HUES64 (cell line): ENCODE measurements around the gene SLC7A6.

Source experiments
- H3K27ac ChIP-seq: 2 replicates; pipeline ENCODE4 v1.7.0; 2013; ENCODE audit warnings: low read depth, low read length, inconsistent platforms
- H3K27me3 ChIP-seq: 2 replicates; pipeline ENCODE4 v1.6.1; 2013; ENCODE audit warnings: mild to moderate bottlenecking, low read length; ENCODE audit not compliant: insufficient read depth
- H3K36me3 ChIP-seq: 2 replicates; pipeline ENCODE4 v1.6.1; 2013; ENCODE audit warnings: mild to moderate bottlenecking, low read length; ENCODE audit not compliant: insufficient read depth
- H3K4me1 ChIP-seq: 2 replicates; pipeline ENCODE4 v1.6.1; 2013; ENCODE audit warnings: mild to moderate bottlenecking, low read length, moderate library complexity; ENCODE audit not compliant: insufficient read depth
- H3K4me3 ChIP-seq: 2 replicates; pipeline ENCODE4 v1.5.1; 2013; ENCODE audit warnings: mild to moderate bottlenecking, low read length, moderate library complexity
- H3K9ac ChIP-seq: 2 replicates; pipeline ENCODE4 v1.6.1; 2013; ENCODE audit warnings: mild to moderate bottlenecking, low read depth, low read length
- H3K9me3 ChIP-seq: 2 replicates; pipeline ENCODE4 v1.6.1; 2013; ENCODE audit warnings: low read depth, low read length; ENCODE audit not compliant: insufficient read depth
- WGBS: fragments of 150-250, 120-280 bp; methylation state at CpG from one replicate; pipeline ENCODE4 v1.1.7; 2013; ENCODE audit warnings: missing lambda C conversion rate; 5-methylcytosine and 5-hydroxymethylcytosine counted together

The SLC7A6 gene

GRCh38 chr16:68298312-68298711 is 34.0 kb downstream of the SLC7A6 start:
- Histone ChIP-seq H3K9ac (no peak overlapping the region), H3K9me3 (no peaks in the 10 kb centered on the region), H3K27me3 (no peaks in the 10 kb centered on the region), H3K27ac (no peak overlapping the region), H3K4me1 (no peaks in the 10 kb centered on the region), H3K36me3 (peaks cover 91% of the 10 kb centered on the region), H3K4me3 (no peak overlapping the region)
- 93% methylated on average over 3 of the region's 3 CpGs for WGBS

GRCh38 chr16:68298907-68299561 is 34.7 kb downstream of the SLC7A6 start:
- Histone ChIP-seq H3K27ac (no peak overlapping the region), H3K36me3 (peaks cover 96% of the 10 kb centered on the region), H3K4me3 (no peak overlapping the region), H3K4me1 (no peaks in the 10 kb centered on the region), H3K27me3 (no peaks in the 10 kb centered on the region), H3K9me3 (no peaks in the 10 kb centered on the region), H3K9ac (no peak overlapping the region)
- 88% methylated on average over 5 of the region's 5 CpGs for WGBS

- peaks cover 95% of the 10 kb centered on the region for H3K36me3 ChIP-seq
- H3K9me3 ChIP-seq = no peaks in the 10 kb centered on the region
- H3K27me3 ChIP-seq = no peaks in the 10 kb centered on the region
- no peaks in the 10 kb centered on the region for H3K4me1 ChIP-seq
- H3K9ac ChIP-seq = no peak overlapping the region
- H3K4me3 ChIP-seq = no peak overlapping the region
- 95% methylated on average over 11 of the region's 11 CpGs for WGBS
- no peak overlapping the region for H3K27ac ChIP-seq
Observed at GRCh38 chr16:68299571-68300453, 35.5 kb downstream of the SLC7A6 start.

GRCh38 chr16:68300734-68301459 is 36.6 kb downstream of the SLC7A6 start:
- 89% methylated on average over 7 of the region's 7 CpGs for WGBS
- no peaks in the 10 kb centered on the region for H3K9me3 ChIP-seq
- H3K4me3 ChIP-seq = no peak overlapping the region
- H3K27ac ChIP-seq = no peak overlapping the region
- H3K27me3 ChIP-seq = no peaks in the 10 kb centered on the region
- H3K4me1 ChIP-seq = no peaks in the 10 kb centered on the region
- H3K9ac ChIP-seq = no peak overlapping the region
- peaks cover 96% of the 10 kb centered on the region for H3K36me3 ChIP-seq

- H3K27me3 ChIP-seq = no peaks in the 10 kb centered on the region
- H3K27ac ChIP-seq = no peak overlapping the region
- WGBS = 93% methylated on average over 3 of the region's 3 CpGs
- peaks cover 69% of the 10 kb centered on the region for H3K36me3 ChIP-seq
- H3K9ac ChIP-seq = no peak overlapping the region
- H3K4me1 ChIP-seq = peaks cover 5% of the 10 kb centered on the region
- H3K4me3 ChIP-seq = no peak overlapping the region
- H3K9me3 ChIP-seq = no peaks in the 10 kb centered on the region
Observed at GRCh38 chr16:68306633-68307032, 42.3 kb downstream of the SLC7A6 start.

- H3K4me3 ChIP-seq = peak overlapping the region; percentile 96
- no peaks in the 10 kb centered on the region for H3K27me3 ChIP-seq
- H3K36me3 ChIP-seq = peaks cover 49% of the 10 kb centered on the region
- 67% methylated on average over 6 of the region's 6 CpGs for WGBS
- H3K9ac ChIP-seq = peak overlapping the region; percentile 93
- H3K9me3 ChIP-seq = no peaks in the 10 kb centered on the region
- peaks cover 5% of the 10 kb centered on the region for H3K4me1 ChIP-seq
- no peak overlapping the region for H3K27ac ChIP-seq
Observed at GRCh38 chr16:68309799-68310198, 45.5 kb downstream of the SLC7A6 start.

GRCh38 chr16:68310437-68310773 is 46.1 kb downstream of the SLC7A6 start:
- Histone ChIP-seq H3K9ac (peak overlapping the region; percentile 93), H3K27me3 (no peaks in the 10 kb centered on the region), H3K27ac (peak overlapping the region; percentile 84), H3K9me3 (no peaks in the 10 kb centered on the region), H3K4me3 (peak overlapping the region; percentile 96), H3K4me1 (peaks cover 5% of the 10 kb centered on the region), H3K36me3 (peaks cover 49% of the 10 kb centered on the region)
- WGBS = under 1% methylated on average over 29 of the region's 29 CpGs

GRCh38 chr16:68310774-68311511 is 46.6 kb downstream of the SLC7A6 start, which contains the start of the genes PRMT7 and SLC7A6OS:
PRMT7 (plus strand) TSS chr16:68311019; CDS start chr16:68315980, 4,961 bp downstream.
SLC7A6OS (minus strand) TSS chr16:68310946; CDS start chr16:68310926, 20 bp downstream.
- H3K36me3 ChIP-seq = peaks cover 49% of the 10 kb centered on the region
- 1% methylated on average over 62 of the region's 62 CpGs for WGBS
- peak within 1 kb of the TSS; percentile 86 for H3K27ac ChIP-seq

GRCh38 chr16:68313116-68313515 is 48.8 kb downstream of the SLC7A6 start:
- no peaks in the 10 kb centered on the region for H3K27me3 ChIP-seq
- 98% methylated on average over 4 of the region's 4 CpGs for WGBS
- H3K9ac ChIP-seq = no peak overlapping the region
- no peaks in the 10 kb centered on the region for H3K9me3 ChIP-seq
- peaks cover 5% of the 10 kb centered on the region for H3K4me1 ChIP-seq
- H3K27ac ChIP-seq = no peak overlapping the region
- peaks cover 47% of the 10 kb centered on the region for H3K36me3 ChIP-seq
- no peak overlapping the region for H3K4me3 ChIP-seq

More at GRCh38 chr16:68310774-68311511, 46.6 kb downstream of the SLC7A6 start, which contains the start of the genes PRMT7 and SLC7A6OS:
- Histone ChIP-seq H3K27me3 (no peaks in the 10 kb centered on the region), H3K4me1 (peaks cover 5% of the 10 kb centered on the region), H3K4me3 (peak within 1 kb of the TSS; percentile 96), H3K9ac (peak within 1 kb of the TSS; percentile 93), H3K9me3 (no peaks in the 10 kb centered on the region)

GRCh38 chr16:68319185-68319908 is 55.0 kb downstream of the SLC7A6 start:
- peaks cover 74% of the 10 kb centered on the region for H3K36me3 ChIP-seq

More at GRCh38 chr16:68319185-68319908, 55.0 kb downstream of the SLC7A6 start:
- Histone ChIP-seq H3K9me3 (no peaks in the 10 kb centered on the region), H3K4me3 (no peak overlapping the region), H3K27ac (no peak overlapping the region), H3K4me1 (no peaks in the 10 kb centered on the region), H3K27me3 (no peaks in the 10 kb centered on the region), H3K9ac (no peak overlapping the region)
- 93% methylated on average over 6 of the region's 6 CpGs for WGBS
